IMR-90 (cell line): ENCODE results near the gene TCF4. TPM values are rescaled to one million over a fixed set of nuclear protein-coding genes. Genes with fewer than 3 reads are reported as not detected.
A peak's percentile ranks its signal among the peaks of the same experiment; 100 is the strongest.

Experiments
- ATAC-seq: fragments of 200-7000 bp; cut with Tn5 transposase; 2 replicates; pipeline ENCODE4 v1.9.1; 2020; ENCODE audit warnings: low read depth, mild to moderate bottlenecking, moderate library complexity
- BruUV-seq: library from RNA; stranded (reverse); fragments of 400-500 nt; replicated peaks from 2 replicates; lab custom pipeline; 2021; lab: Mats Ljungman, UMichigan
- CTCF ChIA-PET: fragments of 300-600 bp; formaldehyde crosslinking; extraction: SDS; loops from one replicate; lab custom pipeline; 2021; ENCODE audit warnings: antibody characterized with exemption; lab: Yijun Ruan, JAX
- POLR2A ChIA-PET: fragments of 300-600 bp; sonication (Branson Sonifier 250); formaldehyde crosslinking; loops from one replicate; lab custom pipeline; 2022; ENCODE audit warnings: antibody characterized with exemption; ENCODE audit not compliant: unreplicated experiment; lab: Charles Lee
- DNase-seq: peaks from one replicate; pipeline ENCODE4 v3.0.0; 2013
- H2AFZ ChIP-seq: replicated peaks from 2 replicates; pipeline ENCODE3; 2013; ENCODE audit warnings: low read length, mild to moderate bottlenecking; ENCODE audit not compliant: poor library complexity
- H2AK5ac ChIP-seq: 2 replicates; pipeline ENCODE4 v1.6.1; 2013; ENCODE audit warnings: low read depth, low read length, inconsistent platforms
- H2AK9ac ChIP-seq: replicated peaks from 2 replicates; pipeline ENCODE3; 2013; ENCODE audit warnings: mild to moderate bottlenecking, low read depth, low read length, moderate library complexity; ENCODE audit not compliant: poor library complexity
- H2BK120ac ChIP-seq: 2 replicates; pipeline ENCODE4 v1.6.1; 2013; ENCODE audit warnings: low read depth, low read length, inconsistent platforms
- H2BK15ac ChIP-seq: 3 replicates; pipeline ENCODE4 v1.6.1; 2013; ENCODE audit warnings: low read depth, low read length, inconsistent platforms
- H2BK20ac ChIP-seq: 2 replicates; pipeline ENCODE4 v1.6.1; 2013; ENCODE audit warnings: low read depth, mild to moderate bottlenecking, inconsistent platforms, low read length, moderate library complexity
- H2BK5ac ChIP-seq: 2 replicates; pipeline ENCODE4 v1.6.1; 2013; ENCODE audit warnings: mild to moderate bottlenecking, low read depth, low read length, inconsistent platforms; ENCODE audit not compliant: poor library complexity, severe bottlenecking
- H3K14ac ChIP-seq: replicated peaks from 2 replicates; pipeline ENCODE4 v1.6.1; 2013; ENCODE audit warnings: low read depth, low read length, inconsistent platforms
- H3K18ac ChIP-seq: 2 replicates; pipeline ENCODE4 v1.6.1; 2013; ENCODE audit warnings: low read depth, low read length, control low read depth
- H3K23ac ChIP-seq: 2 replicates; pipeline ENCODE4 v1.6.1; 2013; ENCODE audit warnings: low read depth, low read length, inconsistent platforms
- H3K27ac ChIP-seq: 2 replicates; pipeline ENCODE4 v1.5.1; 2013; ENCODE audit warnings: mild to moderate bottlenecking, control low read depth, low read length; ENCODE audit not compliant: insufficient read depth
- H3K27me3 ChIP-seq: 2 replicates; pipeline ENCODE4 v1.6.1; 2013; ENCODE audit warnings: low read length; ENCODE audit not compliant: control insufficient read depth, insufficient read depth
- H3K36me3 ChIP-seq: 2 replicates; pipeline ENCODE4 v1.6.1; 2013; ENCODE audit warnings: low read length, mixed read lengths; ENCODE audit not compliant: control insufficient read depth, insufficient read depth
- H3K4ac ChIP-seq: 2 replicates; pipeline ENCODE4 v1.6.1; 2013; ENCODE audit warnings: low read depth, low read length, inconsistent platforms
- H3K4me1 ChIP-seq: 2 replicates; pipeline ENCODE4 v1.6.1; 2013; ENCODE audit warnings: low read length, mixed read lengths; ENCODE audit not compliant: control insufficient read depth, insufficient read depth
- H3K4me2 ChIP-seq: 2 replicates; pipeline ENCODE4 v1.6.1; 2013; ENCODE audit warnings: low read depth, mild to moderate bottlenecking, control low read depth, low read length, moderate library complexity
- H3K4me3 ChIP-seq: 2 replicates; pipeline ENCODE4 v1.5.1; 2013; ENCODE audit warnings: low read depth, mild to moderate bottlenecking, control low read depth, low read length, moderate library complexity; ENCODE audit not compliant: insufficient read depth
- H3K56ac ChIP-seq: 2 replicates; pipeline ENCODE4 v1.6.1; 2013; ENCODE audit warnings: low read length, inconsistent platforms; ENCODE audit not compliant: insufficient read depth; ENCODE audit errors: extremely low read depth
- H3K79me1 ChIP-seq, 2 experiments: 2 replicates each; pipeline ENCODE4 v1.6.1; 2013; ENCODE audit warnings: low read length in 2 of 2, inconsistent platforms in 1 of 2, low read depth in 1 of 2
- H3K9ac ChIP-seq: 2 replicates; pipeline ENCODE4 v1.6.1; 2013; ENCODE audit warnings: low read depth, low read length, control low read depth
- H3K9me1 ChIP-seq: 2 replicates; pipeline ENCODE4 v1.6.1; 2013; ENCODE audit warnings: low read length, inconsistent platforms; ENCODE audit not compliant: insufficient read depth
- H3K9me3 ChIP-seq: 2 replicates; pipeline ENCODE4 v1.6.1; 2013; ENCODE audit warnings: low read length; ENCODE audit not compliant: control insufficient read depth, insufficient read depth
- H4K20me1 ChIP-seq: 2 replicates; pipeline ENCODE4 v1.6.1; 2013; ENCODE audit warnings: low read length, inconsistent platforms; ENCODE audit not compliant: insufficient read depth
- H4K5ac ChIP-seq: 2 replicates; pipeline ENCODE4 v1.6.1; 2013; ENCODE audit warnings: mild to moderate bottlenecking, low read depth, low read length, control low read depth
- H4K8ac ChIP-seq, 2 experiments: 2 replicates each; pipeline ENCODE4 v1.6.1; 2013; ENCODE audit warnings: low read depth in 2 of 2, low read length in 2 of 2, control low read depth in 1 of 2, inconsistent platforms in 1 of 2
- H4K91ac ChIP-seq: 2 replicates; pipeline ENCODE4 v1.6.1; 2013; ENCODE audit warnings: low read depth, low read length, inconsistent platforms; ENCODE audit not compliant: insufficient read depth
- ELK1 ChIP-seq: fragments of 150-350 bp; IDR thresholded peaks from 2 replicates; pipeline ENCODE4 v1.6.1; 2016; ENCODE audit warnings: low read depth, mild to moderate bottlenecking, low read length, moderate library complexity, borderline replicate concordance
- MAFK ChIP-seq: IDR thresholded peaks from 2 replicates; pipeline ENCODE4 v1.6.1; 2012; ENCODE audit warnings: low read depth, low read length, improper control_type of control experiment
- MAZ ChIP-seq: IDR thresholded peaks from 2 replicates; pipeline ENCODE4 v1.6.1; 2012; ENCODE audit warnings: low read depth, mild to moderate bottlenecking, low read length, improper control_type of control experiment, moderate library complexity, borderline replicate concordance
- SMC3 ChIP-seq: fragments of 150-350 bp; IDR thresholded peaks from 2 replicates; pipeline ENCODE4 v1.6.1; 2016; ENCODE audit warnings: low read depth, mild to moderate bottlenecking, antibody characterized with exemption, low read length, moderate library complexity
- WGBS, 2 experiments: methylation state at CpG; one replicate each; pipeline versions ENCODE4 v1.1.5 to v1.1.7; 2013; ENCODE audit warnings: missing lambda C conversion rate in 2 of 2; ENCODE audit not compliant: insufficient read length in 1 of 2; ENCODE audit errors: extremely low coverage in 2 of 2; 5-methylcytosine and 5-hydroxymethylcytosine counted together
- dilution Hi-C: fragments of 300-500 bp; cut with HindIII; formaldehyde crosslinking; loops from one replicate; pipeline ENCODE4 v1.14.3; 2018; ENCODE audit warnings: low sequenced_read_pairs; ENCODE audit not compliant: unreplicated experiment
- in situ Hi-C: fragments of 300-500 bp; cut with MboI; formaldehyde crosslinking; loops from 3 replicates; pipeline ENCODE4 v1.14.3; 2019; ENCODE audit warnings: low sequenced_read_pairs, inconsistent platforms, mixed read lengths
- intact Hi-C: fragments of 100-400 bp; cut with micrococcal nuclease; formaldehyde crosslinking; loops from 2 replicates; pipeline ENCODE4 v1.10.0; 2022
- polyA plus RNA-seq, 3 experiments: library from polyadenylated mRNA; depleted of rRNA; stranded (reverse); fragments of >200 nt; gene quantifications; 2 replicates each; pipeline ENCODE4 v1.2.3, GENCODE V29; 2012; ENCODE audit warnings: low replicate concordance in 1 of 3
- total RNA-seq: library from RNA; depleted of rRNA; stranded (reverse); fragments of >200 nt; gene quantifications from 2 replicates; pipeline ENCODE4 v1.2.3, GENCODE V29; 2012

Gene TCF4
- total and polyA plus RNA-seq, 2 of the 4 experiments (the other 2 are of a cell fraction), result 30.0 to 87.1 TPM

GRCh38 chr18:55509631-55510324 lies 78.2 kb downstream of the TCF4 start (continued):
- TF ChIP-seq MAZ, result no peak
- no peak for TF ChIP-seq ELK1

GRCh38 chr18:55508651-55509050 lies 79.3 kb downstream of the TCF4 start:
- Histone ChIP-seq H3K9ac (no peak overlapping the region; the same call in 1 of the 2 replicates), H3K4me1 (peaks cover 7% of the 10 kb centered on the region; the same call in 1 of the 2 replicates), H3K36me3 (no peaks in the 10 kb centered on the region), H3K23ac (peak overlapping the region; percentile 15; the same call in 1 of the 2 replicates), H2BK5ac (peak overlapping the region; percentile 97), H2AFZ (no peak overlapping the region), H3K4ac (peak overlapping the region; percentile 26; the same call in 1 of the 2 replicates), H2BK15ac (peak overlapping the region; percentile 18; the same call in 1 of the 3 replicates), H3K4me2 (peak overlapping the region; percentile 99), H4K5ac (peak overlapping the region; percentile 83; the same call in 1 of the 2 replicates), H4K20me1 (no peaks in the 10 kb centered on the region), H3K14ac (peak overlapping the region; percentile 11), H2BK20ac (peak overlapping the region; percentile 20; the same call in 1 of the 2 replicates), H3K79me1 (peaks cover 20 to 47% of the 10 kb centered on the region in 2 experiments), H2AK5ac (no peak overlapping the region; the same call in 1 of the 2 replicates), H3K27me3 (no peaks in the 10 kb centered on the region), H3K9me1 (no peaks in the 10 kb centered on the region; the same call in 1 of the 2 replicates), H4K8ac (peak overlapping the region; percentile 33 to 79), H3K4me3 (peak overlapping the region; percentile 20; the same call in 1 of the 2 replicates), H3K9me3 (no peaks in the 10 kb centered on the region), H4K91ac (peak overlapping the region; percentile 30), H3K56ac (peak overlapping the region; percentile 44; the same call in 1 of the 2 replicates), H3K27ac (peak overlapping the region; percentile 57; the same call in 1 of the 2 replicates), H2BK120ac (peak overlapping the region; percentile 96), H3K18ac (peak overlapping the region; percentile 90; the same call in 1 of the 2 replicates), H2AK9ac (no peak overlapping the region)
- TF ChIP-seq MAFK, result peak; percentile 58; the same call in 1 of the 2 replicates
- TF ChIP-seq SMC3, result no peak
- CTCF ChIA-PET, result no interaction called here
- POLR2A ChIA-PET, result no interaction called here
- DNase-seq (no peak), ATAC-seq (no peak)
- intact Hi-C loops (no loop called here), dilution Hi-C loops (no loop called here), in situ Hi-C loops (no loop called here)
- BruUV-seq, result no TSS peak
- WGBS, 2 experiments, result 0% methylated on average over 1 of the region's 4 CpGs; no CpG with 5 or more reads in 1 of the 2 experiments
